Measurements from ENCODE around the gene SFXN5.

SFXN5 gene

GRCh38 chr2:73091696-73092095 lies 20.2 kb upstream of the SFXN5 start:
- Mint-ChIP-seq H3K27ac (ENCODE audit: low read depth) (no peak overlapping the region), H3K36me3 (ENCODE audit: insufficient read depth) (no peaks in the 10 kb centered on the region), H3K9me3 (no peaks in the 10 kb centered on the region), H3K27me3 (no peaks in the 10 kb centered on the region), H3K4me1 (peaks cover 15% of the 10 kb centered on the region), H3K4me3 (no peak overlapping the region)
- ATAC-seq (replicated peaks; ENCODE audit: extremely low read depth, poor library complexity, severe bottlenecking) (no peak), DNase-seq (ENCODE audit: low spot score in 2 of 2) (no peak)

DNA sequence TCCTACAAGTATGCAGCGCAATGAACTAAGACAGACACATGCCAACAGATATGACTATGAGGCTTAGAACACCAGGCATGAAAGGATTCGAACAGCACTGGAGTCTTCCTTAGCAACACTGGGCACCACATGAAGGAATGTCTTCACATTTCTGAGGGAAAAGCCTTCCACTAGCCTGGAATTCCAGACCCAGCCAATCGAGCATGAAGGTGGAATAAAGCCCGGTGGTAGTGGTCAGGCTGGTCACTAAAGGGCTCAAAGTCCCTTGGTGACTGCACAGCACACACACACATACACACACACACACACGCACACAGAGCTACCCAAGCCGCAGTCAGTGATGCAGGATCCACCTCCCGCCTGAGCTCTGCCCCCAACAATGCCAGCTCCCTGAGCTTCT lies 19.7 kb upstream of the SFXN5 start:
- no peak for DNase-seq (ENCODE audit: low spot score in 2 of 2)
- H3K36me3 Mint-ChIP-seq (ENCODE audit: insufficient read depth): no peaks in the 10 kb centered on the region
- peaks cover 10% of the 10 kb centered on the region for H3K4me1 Mint-ChIP-seq
- no peaks in the 10 kb centered on the region for H3K9me3 Mint-ChIP-seq
- H3K27me3 Mint-ChIP-seq: no peaks in the 10 kb centered on the region
- H3K27ac Mint-ChIP-seq (ENCODE audit: low read depth): no peak overlapping the region
- H3K4me3 Mint-ChIP-seq: no peak overlapping the region
- ATAC-seq (replicated peaks; ENCODE audit: extremely low read depth, poor library complexity, severe bottlenecking): no peak

- H3K27ac Mint-ChIP-seq (ENCODE audit: low read depth): peak overlapping the region; percentile 20
- H3K27me3 Mint-ChIP-seq: no peaks in the 10 kb centered on the region
- no peak overlapping the region for H3K4me3 Mint-ChIP-seq
- ATAC-seq (replicated peaks; ENCODE audit: extremely low read depth, poor library complexity, severe bottlenecking) (no peak), DNase-seq (ENCODE audit: low spot score in 2 of 2) (no peak)
- peaks cover 17% of the 10 kb centered on the region for H3K4me1 Mint-ChIP-seq
- H3K36me3 Mint-ChIP-seq (ENCODE audit: insufficient read depth): no peaks in the 10 kb centered on the region
- no peaks in the 10 kb centered on the region for H3K9me3 Mint-ChIP-seq
Measured at GRCh38 chr2:73089270-73090030, 17.9 kb upstream of the SFXN5 start.

- H3K4me3 Mint-ChIP-seq: no peak overlapping the region
- peaks cover 16% of the 10 kb centered on the region for H3K4me1 Mint-ChIP-seq
- no peaks in the 10 kb centered on the region for H3K27me3 Mint-ChIP-seq
- no peak for DNase-seq (ENCODE audit: low spot score in 2 of 2)
- H3K36me3 Mint-ChIP-seq (ENCODE audit: insufficient read depth): no peaks in the 10 kb centered on the region
- no peak for ATAC-seq (replicated peaks; ENCODE audit: extremely low read depth, poor library complexity, severe bottlenecking)
- H3K9me3 Mint-ChIP-seq: no peaks in the 10 kb centered on the region
- no peak overlapping the region for H3K27ac Mint-ChIP-seq (ENCODE audit: low read depth)
Measured at GRCh38 chr2:73088703-73089102, 17.2 kb upstream of the SFXN5 start.

DNA sequence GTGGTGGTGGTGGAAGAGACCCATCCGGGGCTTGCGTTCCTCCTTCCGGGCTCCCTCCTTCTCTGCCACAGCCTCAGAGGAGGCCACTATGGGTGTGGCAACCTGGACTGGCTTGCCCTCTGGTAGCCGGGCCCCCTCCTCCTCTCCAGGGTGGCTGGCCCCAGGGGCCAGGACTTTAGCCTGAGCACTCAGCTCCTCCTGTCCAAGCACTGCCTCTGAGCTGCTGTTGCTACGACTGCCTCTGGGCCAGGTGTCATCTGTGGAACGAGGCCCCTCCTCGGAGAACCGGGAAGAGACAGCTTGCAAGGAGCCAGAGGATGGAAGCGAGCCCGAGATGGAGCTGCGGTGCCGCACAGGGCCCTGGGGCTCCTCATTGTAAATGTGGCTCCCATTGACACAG lies 16.7 kb upstream of the SFXN5 start:
- H3K9me3 Mint-ChIP-seq: no peaks in the 10 kb centered on the region
- peaks cover 11% of the 10 kb centered on the region for H3K4me1 Mint-ChIP-seq
- ATAC-seq (replicated peaks; ENCODE audit: extremely low read depth, poor library complexity, severe bottlenecking): no peak
- no peaks in the 10 kb centered on the region for H3K27me3 Mint-ChIP-seq
- no peak for DNase-seq (ENCODE audit: low spot score in 2 of 2)
- no peak overlapping the region for H3K27ac Mint-ChIP-seq (ENCODE audit: low read depth)
- no peaks in the 10 kb centered on the region for H3K36me3 Mint-ChIP-seq (ENCODE audit: insufficient read depth)
- no peak overlapping the region for H3K4me3 Mint-ChIP-seq

DNA sequence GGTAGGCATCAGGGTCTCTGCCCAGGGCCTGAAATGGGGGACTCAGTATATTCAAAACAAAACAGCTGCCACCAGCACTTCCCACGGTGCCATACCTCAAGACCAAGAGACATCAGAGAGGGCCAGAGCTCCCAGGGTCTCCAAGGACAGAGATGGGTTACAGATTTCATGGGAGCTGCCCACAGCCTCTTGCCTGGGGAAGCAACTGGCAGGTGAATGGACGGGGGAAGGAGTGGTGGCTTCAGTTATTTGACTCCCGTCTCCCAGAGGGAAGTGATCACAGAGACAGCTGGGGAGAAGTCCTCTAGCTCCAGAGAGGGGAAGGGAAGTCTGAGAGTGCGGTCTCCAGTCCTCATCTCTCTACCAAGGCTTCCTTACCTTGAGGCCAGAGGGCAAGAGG lies 15.8 kb upstream of the SFXN5 start:
- Mint-ChIP-seq H3K9me3 (no peaks in the 10 kb centered on the region), H3K27me3 (no peaks in the 10 kb centered on the region), H3K4me1 (peaks cover 8% of the 10 kb centered on the region), H3K36me3 (ENCODE audit: insufficient read depth) (no peaks in the 10 kb centered on the region), H3K4me3 (no peak overlapping the region), H3K27ac (ENCODE audit: low read depth) (peak overlapping the region; percentile 46)
- DNase-seq (ENCODE audit: low spot score in 2 of 2) (no peak), ATAC-seq (replicated peaks; ENCODE audit: extremely low read depth, poor library complexity, severe bottlenecking) (no peak)

DNA sequence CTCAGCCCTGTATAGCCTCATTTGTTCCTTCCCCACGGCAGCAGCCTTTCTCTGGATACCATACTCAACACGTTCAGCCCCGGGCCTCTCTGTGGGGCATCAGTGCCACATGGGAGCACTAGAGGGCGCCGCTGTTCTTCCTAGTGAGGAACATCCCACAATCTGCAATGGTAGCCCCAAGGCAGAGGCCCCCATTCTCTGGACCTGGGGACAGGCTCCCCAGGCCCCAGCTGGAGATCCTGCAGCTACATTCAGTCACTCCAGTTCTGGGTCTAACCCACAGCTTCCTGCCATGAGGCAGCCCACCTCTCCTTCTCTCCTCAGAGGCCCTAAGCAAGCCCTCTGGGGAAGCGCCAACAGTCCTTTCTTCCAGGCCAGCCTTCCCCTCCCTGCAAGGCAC lies 14.2 kb upstream of the SFXN5 start:
- Mint-ChIP-seq H3K36me3 (ENCODE audit: insufficient read depth) (no peaks in the 10 kb centered on the region), H3K27ac (ENCODE audit: low read depth) (no peak overlapping the region), H3K4me1 (peaks cover 8% of the 10 kb centered on the region)

DNA sequence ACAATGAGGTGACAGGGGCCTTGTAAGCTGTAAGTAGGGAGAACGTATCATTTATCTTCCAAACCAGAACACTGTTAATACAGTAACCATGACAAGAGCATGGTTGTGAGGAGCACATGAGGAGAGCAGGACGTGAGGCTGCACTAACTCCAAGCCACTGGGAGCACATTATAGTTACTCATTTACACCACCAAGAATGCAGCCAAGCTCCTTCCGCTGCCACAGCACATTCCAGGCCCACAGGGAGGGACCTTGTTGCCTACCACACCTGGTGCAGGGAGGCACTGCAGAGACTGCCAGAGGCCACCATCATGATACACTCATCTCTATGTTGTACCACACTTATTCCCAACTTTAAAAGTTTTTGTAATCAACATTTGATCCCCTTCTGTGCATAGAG lies 13.5 kb upstream of the SFXN5 start:
- Mint-ChIP-seq H3K4me3 (no peak overlapping the region), H3K36me3 (ENCODE audit: insufficient read depth) (no peaks in the 10 kb centered on the region), H3K4me1 (peaks cover 8% of the 10 kb centered on the region), H3K27ac (ENCODE audit: low read depth) (no peak overlapping the region), H3K9me3 (no peaks in the 10 kb centered on the region), H3K27me3 (no peaks in the 10 kb centered on the region)
- ATAC-seq (replicated peaks; ENCODE audit: extremely low read depth, poor library complexity, severe bottlenecking) (no peak), DNase-seq (ENCODE audit: low spot score in 2 of 2) (no peak)

More for the DNA sequence above, 14.2 kb upstream of the SFXN5 start:
- ATAC-seq (replicated peaks; ENCODE audit: extremely low read depth, poor library complexity, severe bottlenecking): peak; percentile 89
- Mint-ChIP-seq H3K4me3 (no peak overlapping the region), H3K9me3 (no peaks in the 10 kb centered on the region), H3K27me3 (no peaks in the 10 kb centered on the region)
- DNase-seq (ENCODE audit: low spot score in 2 of 2): peak; percentile 63 to 78

- no peaks in the 10 kb centered on the region for H3K27me3 Mint-ChIP-seq
- H3K27ac Mint-ChIP-seq (ENCODE audit: low read depth): no peak overlapping the region
- DNase-seq (ENCODE audit: low spot score in 2 of 2): no peak
- H3K36me3 Mint-ChIP-seq (ENCODE audit: insufficient read depth): no peaks in the 10 kb centered on the region
- peaks cover 8% of the 10 kb centered on the region for H3K4me1 Mint-ChIP-seq
- H3K4me3 Mint-ChIP-seq: no peak overlapping the region
- H3K9me3 Mint-ChIP-seq: no peaks in the 10 kb centered on the region
- ATAC-seq (replicated peaks; ENCODE audit: extremely low read depth, poor library complexity, severe bottlenecking): no peak
Measured at GRCh38 chr2:73083886-73084800, 12.6 kb upstream of the SFXN5 start.

- no peak for DNase-seq (ENCODE audit: low spot score in 2 of 2)
- no peaks in the 10 kb centered on the region for H3K9me3 Mint-ChIP-seq
- H3K27ac Mint-ChIP-seq (ENCODE audit: low read depth): no peak overlapping the region
- no peak for ATAC-seq (replicated peaks; ENCODE audit: extremely low read depth, poor library complexity, severe bottlenecking)
- H3K4me3 Mint-ChIP-seq: no peak overlapping the region
- no peaks in the 10 kb centered on the region for H3K27me3 Mint-ChIP-seq
- H3K36me3 Mint-ChIP-seq (ENCODE audit: insufficient read depth): no peaks in the 10 kb centered on the region
- H3K4me1 Mint-ChIP-seq: peaks cover 8% of the 10 kb centered on the region
Measured at GRCh38 chr2:73082523-73083410, 11.3 kb upstream of the SFXN5 start.

DNA sequence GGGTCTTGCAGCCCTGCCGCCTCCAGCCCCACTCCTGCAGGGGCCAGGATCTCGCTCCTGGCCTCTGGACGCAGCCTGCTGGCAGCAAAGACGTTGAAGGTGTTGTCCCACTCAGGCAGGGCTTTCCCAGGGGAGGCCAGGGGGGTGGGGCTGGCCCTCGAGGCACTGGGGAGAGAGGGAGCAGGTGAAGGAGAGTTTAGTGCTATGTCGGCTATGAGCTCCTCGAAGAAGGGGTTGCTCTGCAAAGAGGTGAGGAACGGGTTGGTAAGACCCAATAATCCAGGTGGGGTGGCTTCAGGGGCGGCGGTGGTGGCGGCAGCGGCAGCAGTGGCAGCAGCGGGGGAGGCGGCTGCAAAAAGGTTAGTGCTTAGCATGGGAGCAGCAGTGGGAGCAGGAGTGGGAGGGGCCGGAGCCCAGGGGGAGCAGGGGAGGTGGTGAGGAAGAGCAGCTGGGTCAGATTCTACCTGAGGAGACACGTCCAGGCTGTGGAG lies 9.7 kb upstream of the SFXN5 start:
- DNase-seq (ENCODE audit: low spot score in 2 of 2) (no peak), ATAC-seq (replicated peaks; ENCODE audit: extremely low read depth, poor library complexity, severe bottlenecking) (no peak)
- Mint-ChIP-seq H3K27ac (ENCODE audit: low read depth) (no peak overlapping the region), H3K4me3 (no peak overlapping the region), H3K4me1 (peaks cover 8% of the 10 kb centered on the region), H3K36me3 (ENCODE audit: insufficient read depth) (peaks cover 2% of the 10 kb centered on the region), H3K9me3 (no peaks in the 10 kb centered on the region), H3K27me3 (no peaks in the 10 kb centered on the region)
